Omental fat pad (tissue), 4 donors: ENCODE measurements around the gene LHPP. TPM values are rescaled to one million over a fixed set of nuclear protein-coding genes. Genes with fewer than 3 reads are reported as not detected.

Experiments used
- ATAC-seq: fragments of 150-250 bp; one replicate; pipeline ENCODE4 v1.9.1; 2016; ENCODE audit warnings: mild to moderate bottlenecking, moderate library complexity; ENCODE audit not compliant: low FRiP score
- DNase-seq: peaks from one replicate; pipeline ENCODE4 v3.0.0-alpha.2; 2019; ENCODE audit warnings: low spot score
- total RNA-seq, 4 donors: library from RNA; depleted of rRNA; stranded (reverse); fragments of >200 nt; gene quantifications; one replicate each; pipeline ENCODE4 v1.1.0, GENCODE V29; 2016
- TF ChIP-seq, protein P1 (sequence below), 3 donors: fragments of 450-650 bp; IDR thresholded peaks; one replicate each; pipeline ENCODE4 v1.5.1; 2016 to 2017; ENCODE audit warnings: antibody characterized with exemption in 3 of 3, mild to moderate bottlenecking in 3 of 3, moderate library complexity in 2 of 3

Gene LHPP
- total RNA-seq, 4 donors from 2014 or later = 10.1 to 16.2 (median 13.7) TPM

DNA sequence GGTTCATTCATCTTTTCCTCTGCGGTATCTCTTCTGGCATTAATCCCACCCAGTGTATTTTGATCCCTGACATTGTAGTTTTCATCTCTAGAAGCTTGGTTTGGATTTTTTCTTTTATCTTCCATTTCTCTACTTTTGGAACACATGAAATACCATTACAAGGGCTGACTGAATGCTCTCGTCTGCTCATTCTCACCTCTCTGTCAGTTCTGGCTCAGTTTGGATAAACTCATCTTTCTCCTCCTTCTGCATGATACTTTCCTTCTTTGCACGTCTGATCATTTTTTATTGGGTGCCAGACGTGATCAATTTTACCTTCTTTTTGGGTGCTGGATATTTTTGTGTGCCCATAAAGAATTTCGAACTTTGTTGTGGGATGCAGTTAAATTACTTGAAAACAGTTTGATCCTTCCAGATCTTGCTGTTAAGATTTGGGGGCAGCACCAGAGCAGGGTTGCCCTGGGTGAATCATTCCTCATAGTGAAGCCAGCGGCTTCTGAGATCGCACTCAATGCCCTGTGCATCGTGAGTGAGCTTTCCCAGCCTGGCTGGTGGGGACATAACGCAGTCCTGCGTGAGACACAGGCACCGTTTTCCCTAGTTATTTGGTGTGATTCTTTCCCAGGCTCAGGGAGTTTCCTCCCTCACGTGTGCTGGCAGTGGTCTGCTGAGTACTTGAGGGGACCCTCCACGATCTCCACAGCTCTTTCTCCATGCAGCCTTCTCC, 53.8 kb downstream of the LHPP start:
- TF ChIP-seq, protein P1, sequence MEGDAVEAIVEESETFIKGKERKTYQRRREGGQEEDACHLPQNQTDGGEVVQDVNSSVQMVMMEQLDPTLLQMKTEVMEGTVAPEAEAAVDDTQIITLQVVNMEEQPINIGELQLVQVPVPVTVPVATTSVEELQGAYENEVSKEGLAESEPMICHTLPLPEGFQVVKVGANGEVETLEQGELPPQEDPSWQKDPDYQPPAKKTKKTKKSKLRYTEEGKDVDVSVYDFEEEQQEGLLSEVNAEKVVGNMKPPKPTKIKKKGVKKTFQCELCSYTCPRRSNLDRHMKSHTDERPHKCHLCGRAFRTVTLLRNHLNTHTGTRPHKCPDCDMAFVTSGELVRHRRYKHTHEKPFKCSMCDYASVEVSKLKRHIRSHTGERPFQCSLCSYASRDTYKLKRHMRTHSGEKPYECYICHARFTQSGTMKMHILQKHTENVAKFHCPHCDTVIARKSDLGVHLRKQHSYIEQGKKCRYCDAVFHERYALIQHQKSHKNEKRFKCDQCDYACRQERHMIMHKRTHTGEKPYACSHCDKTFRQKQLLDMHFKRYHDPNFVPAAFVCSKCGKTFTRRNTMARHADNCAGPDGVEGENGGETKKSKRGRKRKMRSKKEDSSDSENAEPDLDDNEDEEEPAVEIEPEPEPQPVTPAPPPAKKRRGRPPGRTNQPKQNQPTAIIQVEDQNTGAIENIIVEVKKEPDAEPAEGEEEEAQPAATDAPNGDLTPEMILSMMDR (IDR thresholded peaks at IDR 0.05) = no peak
- ATAC-seq = no peak
- DNase-seq = no peak

DNA sequence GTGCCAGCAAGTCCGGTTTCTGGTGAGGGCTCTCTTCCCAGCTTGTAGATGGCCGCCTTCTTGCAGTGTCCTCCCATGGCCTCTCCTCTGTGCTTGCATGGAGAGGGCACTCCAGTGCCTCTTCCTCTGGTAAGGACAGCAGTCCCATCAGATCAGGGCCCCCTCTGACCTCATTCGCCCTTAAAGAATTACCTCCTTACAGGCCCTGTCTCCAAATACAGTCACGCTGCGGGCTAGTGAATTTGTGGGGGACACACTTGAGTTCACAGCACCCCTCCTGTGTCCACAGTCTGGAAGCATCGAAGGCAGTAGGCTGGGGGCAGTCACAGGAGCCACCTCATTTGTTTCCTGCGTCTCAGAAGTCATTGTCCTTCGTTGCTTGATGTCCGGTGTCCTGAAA, 54.6 kb downstream of the LHPP start:
- TF ChIP-seq, protein P1 (IDR thresholded peaks at IDR 0.05) = no peak
- DNase-seq (no peak), ATAC-seq (no peak)

DNA sequence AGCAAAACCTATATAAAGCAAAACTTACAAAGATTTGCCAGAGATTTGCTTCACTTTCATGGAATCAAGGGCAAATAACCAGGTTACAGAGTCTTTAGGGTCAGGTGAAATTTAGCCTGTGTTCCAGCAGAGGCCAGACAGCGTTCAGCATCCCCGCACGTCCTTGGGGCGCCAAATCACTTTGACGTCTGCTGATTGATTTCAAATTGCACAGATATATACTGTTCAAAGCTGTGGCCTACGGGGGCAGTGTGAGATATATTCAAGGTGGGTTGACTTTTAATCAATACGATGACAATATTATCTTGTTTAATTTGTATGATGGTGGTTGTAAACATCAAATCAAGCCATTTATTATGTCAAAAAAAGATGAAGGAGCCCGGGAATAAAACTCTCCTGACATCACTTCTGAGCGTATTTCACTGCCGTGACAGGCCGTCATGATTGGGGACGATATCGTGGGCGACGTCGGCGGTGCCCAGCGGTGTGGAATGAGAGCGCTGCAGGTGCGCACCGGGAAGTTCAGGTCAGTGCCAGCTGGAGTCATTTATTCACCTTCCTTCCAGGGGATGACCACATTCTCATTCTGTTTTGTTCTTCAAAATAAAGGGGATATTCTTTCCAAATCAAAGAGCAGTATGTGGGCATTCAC, 55.2 kb downstream of the LHPP start:
- DNase-seq (no peak), ATAC-seq (no peak)
- TF ChIP-seq, protein P1 (IDR thresholded peaks at IDR 0.05) = no peak

DNA sequence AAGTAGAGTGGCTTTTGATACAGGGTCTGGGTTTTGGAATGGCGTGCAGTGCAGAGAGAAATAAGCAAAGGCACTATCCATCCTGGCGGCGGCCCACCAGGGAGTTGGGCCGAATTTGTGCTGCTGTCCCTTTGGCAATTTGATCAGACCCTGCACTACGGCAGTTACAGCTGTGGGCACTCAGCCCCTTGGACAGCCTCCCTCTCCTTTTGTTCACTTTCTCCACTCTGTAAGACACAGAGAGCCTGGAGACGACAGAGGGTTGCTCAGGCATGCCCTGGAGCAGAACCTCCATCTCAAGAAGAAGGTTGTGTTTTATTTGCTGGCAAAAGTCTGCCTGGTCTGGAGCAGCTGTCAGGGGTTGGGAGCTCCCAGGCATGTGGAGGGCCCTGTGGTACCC, 55.8 kb downstream of the LHPP start:
- TF ChIP-seq, protein P1 (IDR thresholded peaks at IDR 0.05) = no peak
- ATAC-seq (no peak), DNase-seq (no peak)

DNA sequence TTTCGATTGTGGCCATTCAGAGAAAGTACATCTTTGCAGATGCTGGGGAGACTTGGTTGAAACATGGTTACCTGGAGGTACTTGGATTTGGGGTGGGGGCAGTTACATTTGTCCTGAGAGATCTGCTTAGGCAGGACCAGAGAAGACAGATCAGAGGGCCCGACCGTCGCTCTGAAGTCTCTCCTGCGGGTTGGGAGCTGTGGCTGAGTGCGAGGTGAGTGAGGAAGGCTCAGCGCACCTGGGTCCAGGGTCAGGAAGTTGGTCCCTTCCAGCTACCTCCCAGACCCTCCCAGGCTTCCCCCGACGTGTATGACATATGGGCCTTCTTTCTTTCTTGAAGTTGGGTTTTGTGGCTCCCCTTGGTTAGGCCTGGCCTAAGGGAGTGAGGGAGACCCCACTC, 56.3 kb downstream of the LHPP start:
- TF ChIP-seq, protein P1 (IDR thresholded peaks at IDR 0.05) = no peak
- ATAC-seq (no peak), DNase-seq (no peak)

DNA sequence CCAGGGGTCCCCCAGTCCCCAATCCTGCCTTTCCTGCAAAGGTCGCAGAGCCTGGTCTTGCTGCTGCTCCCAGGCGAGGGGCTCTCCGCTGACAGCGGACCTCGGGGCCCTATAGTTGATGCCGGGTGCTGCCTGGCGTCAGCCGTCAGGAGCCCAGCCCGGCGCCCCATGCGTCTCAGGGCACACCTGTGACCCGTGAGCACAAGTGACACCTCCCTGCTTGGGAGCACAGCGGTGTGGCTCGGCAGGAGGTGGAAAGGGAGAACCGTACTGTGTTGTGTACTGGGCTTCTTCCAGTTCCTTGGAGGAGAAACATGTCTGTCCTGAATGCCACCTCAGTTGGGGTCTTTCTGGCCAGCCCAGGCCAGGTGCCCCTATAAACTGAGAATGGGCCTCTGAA, 56.7 kb downstream of the LHPP start:
- ATAC-seq (no peak), DNase-seq (no peak)
- TF ChIP-seq, protein P1 (IDR thresholded peaks at IDR 0.05) = no peak
